ENCODE results near the gene LTBP4. TPM values are rescaled to one million over a fixed set of nuclear protein-coding genes. Genes with fewer than 3 reads are reported as not detected.
A peak's percentile ranks its signal among the peaks of the same experiment; 100 is the strongest.
"Not testable (repeated sequence)": the region's sequence is repeated elsewhere in the genome, so short reads cannot be mapped to it uniquely, and the experiment has no call there.

The LTBP4 gene
- total RNA-seq, 6 experiments from 2014 or later: 19.3 to 40.8 (median 34.4) TPM

GRCh38 chr19:40588926-40589569 lies 12.1 kb upstream of the LTBP4 start:
- no peak for TF ChIP-seq CTCF (IDR thresholded peaks at IDR 0.05)
- peaks cover 0 to 4% (median 0%) of the 10 kb centered on the region in 4 donors for H3K36me3 ChIP-seq
- WGBS (ENCODE audit: insufficient coverage, low coverage, low lambda C conversion rate, missing lambda C conversion rate): 74% methylated on average over 4 of the region's 9 CpGs
- no peaks in the 10 kb centered on the region for H3K4me1 ChIP-seq
- DNase-seq (no peak), ATAC-seq (peak in 1 of 4 donors; percentile 10)
- no peaks in the 10 kb centered on the region for H3K9me3 ChIP-seq
- no peak overlapping the region for H3K27ac ChIP-seq
- intact Hi-C loops (cut with DNase I): no loop called here
- no peaks in the 10 kb centered on the region for H3K27me3 ChIP-seq
- no peak overlapping the region for H3K4me3 ChIP-seq

- ATAC-seq (no peak), DNase-seq (no peak)
- Histone ChIP-seq H3K4me3 (no peak overlapping the region), H3K27ac (no peak overlapping the region), H3K36me3 (peaks cover 0 to 4% (median 0%) of the 10 kb centered on the region in 4 donors), H3K4me1 (no peaks in the 10 kb centered on the region), H3K27me3 (no peaks in the 10 kb centered on the region), H3K9me3 (no peaks in the 10 kb centered on the region)
- intact Hi-C loops (cut with DNase I): no loop called here
- 95% methylated on average over 6 of the region's 26 CpGs for WGBS (ENCODE audit: insufficient coverage, low coverage, low lambda C conversion rate, missing lambda C conversion rate)
- TF ChIP-seq POLR2A (IDR thresholded peaks at IDR 0.05) (no peak), CTCF (IDR thresholded peaks at IDR 0.05) (no peak)
Measured at GRCh38 chr19:40589591-40590429, 11.4 kb upstream of the LTBP4 start.

- WGBS (ENCODE audit: insufficient coverage, low coverage, low lambda C conversion rate, missing lambda C conversion rate): 79% methylated on average over 5 of the region's 22 CpGs
- H3K4me1 ChIP-seq: no peaks in the 10 kb centered on the region
- H3K9me3 ChIP-seq: no peaks in the 10 kb centered on the region
- intact Hi-C loops (cut with DNase I): no loop called here
- peaks cover 0 to 4% (median 0%) of the 10 kb centered on the region in 4 donors for H3K36me3 ChIP-seq
- H3K4me3 ChIP-seq: no peak overlapping the region
- no peaks in the 10 kb centered on the region for H3K27me3 ChIP-seq
- ATAC-seq (peak in 1 of 4 donors; percentile 7), DNase-seq (no peak)
- TF ChIP-seq CTCF (IDR thresholded peaks at IDR 0.05): no peak
- TF ChIP-seq POLR2A (IDR thresholded peaks at IDR 0.05): no peak
- H3K27ac ChIP-seq: no peak overlapping the region
Measured at GRCh38 chr19:40590464-40591265, 10.5 kb upstream of the LTBP4 start.

GRCh38 chr19:40591724-40592123 lies 9.4 kb upstream of the LTBP4 start:
- 100% methylated on average over 4 of the region's 4 CpGs for WGBS (ENCODE audit: insufficient coverage, low coverage, low lambda C conversion rate, missing lambda C conversion rate)
- H3K27ac ChIP-seq; intact Hi-C loops (cut with DNase I): not testable (repeated sequence)

More at GRCh38 chr19:40591724-40592123, 9.4 kb upstream of the LTBP4 start:
- not testable (repeated sequence) for DNase-seq, H3K36me3 ChIP-seq, H3K27me3 ChIP-seq, ATAC-seq, H3K4me3 ChIP-seq, H3K4me1 ChIP-seq, H3K9me3 ChIP-seq
